Measurements from ENCODE around the gene STATH. TPM values are rescaled to one million over a fixed set of nuclear protein-coding genes. Genes with fewer than 3 reads are reported as not detected.

Gene STATH
- total and polyA plus RNA-seq, 2 of the 8 experiments (the other 6 are each of a cell fraction or from before 2014, with no cell fraction given): not detected

GRCh38 chr4:70027011-70027410 lies 31.2 kb downstream of the STATH start:
- H2BK15ac ChIP-seq (ENCODE audit: low read length): no peak overlapping the region
- no peaks in the 10 kb centered on the region for H3K27me3 ChIP-seq (replicated peaks in 1 of 4; ENCODE audit: control insufficient read depth in 3 of 4, extremely low read depth in 1 of 4, insufficient read depth in 3 of 4, low read length in 3 of 4)
- H3K79me2 ChIP-seq (ENCODE audit: control insufficient read depth in 1 of 2, insufficient read depth in 2 of 2, low read length in 2 of 2): no peaks in the 10 kb centered on the region
- DNase-seq (ENCODE audit: low read depth in 1 of 2, low spot score in 2 of 2) (no peak), FAIRE-seq (no peak)
- no peaks in the 10 kb centered on the region for H3K4me1 ChIP-seq (replicated peaks in 1 of 4; ENCODE audit: control insufficient read depth in 3 of 4, insufficient read depth in 4 of 4, low read length in 3 of 4)
- no peak overlapping the region for H3K27ac ChIP-seq (ENCODE audit: low read depth, low read length)
- no peak overlapping the region for H4K8ac ChIP-seq (ENCODE audit: extremely low read depth, insufficient read depth, low read length)
- CTCF ChIA-PET (ENCODE audit: partially characterized antibody): no interaction called here
- H2BK120ac ChIP-seq (replicated peaks; ENCODE audit: low read depth, low read length): no peak overlapping the region
- H2BK5ac ChIP-seq (ENCODE audit: low read depth, low read length): no peak overlapping the region
- no peak overlapping the region for H3K4ac ChIP-seq (replicated peaks; ENCODE audit: insufficient read length, low read depth, low read length)
- no peak overlapping the region for H3K23ac ChIP-seq (ENCODE audit: insufficient read length)
- POLR2A ChIA-PET (ENCODE audit: partially characterized antibody): no interaction called here
- H4K5ac ChIP-seq (ENCODE audit: insufficient read length, low read depth, low read length): no peak overlapping the region
- no peak overlapping the region for H2AFZ ChIP-seq (ENCODE audit: low read length)
- WGBS, 2 experiments (ENCODE audit: extremely low coverage in 1 of 2, insufficient coverage in 1 of 2, insufficient read length in 1 of 2, insufficient replicate concordance in 2 of 2, low coverage in 1 of 2, low lambda C conversion rate in 2 of 2, missing lambda C conversion rate in 1 of 2): 88% methylated on average over 5 of the region's 5 CpGs; no CpG with 5 or more reads in 1 of the 2 experiments
- no peaks in the 10 kb centered on the region for H3K36me3 ChIP-seq (ENCODE audit: control insufficient read depth in 2 of 4, insufficient read depth in 4 of 4, low read length in 3 of 4)
- H4K91ac ChIP-seq (replicated peaks; ENCODE audit: insufficient read length, low read length): no peak overlapping the region
- no peak overlapping the region for H2AK5ac ChIP-seq (ENCODE audit: low read depth, low read length)
- H3K23me2 ChIP-seq (ENCODE audit: low read depth, low read length): no peaks in the 10 kb centered on the region
- no peak overlapping the region for H2BK20ac ChIP-seq (ENCODE audit: low read length)
- no peak overlapping the region for H3K18ac ChIP-seq (ENCODE audit: extremely low read depth, low read length)
- H4K20me1 ChIP-seq (replicated peaks in 1 of 2; ENCODE audit: control insufficient read depth in 1 of 2, insufficient read depth in 2 of 2, low read length in 2 of 2): no peaks in the 10 kb centered on the region
- H3K4me3 ChIP-seq (ENCODE audit: extremely low read depth in 1 of 4, insufficient read depth in 2 of 4, low read depth in 3 of 4, low read length in 4 of 4): no peak overlapping the region
- no peak overlapping the region for H3K4me2 ChIP-seq (ENCODE audit: insufficient read depth in 1 of 2, low read depth in 2 of 2, low read length in 2 of 2)
- H3K14ac ChIP-seq (ENCODE audit: insufficient read length): no peak overlapping the region
- H3K9me3 ChIP-seq (ENCODE audit: insufficient read depth in 2 of 2, low read depth in 1 of 2, low read length in 1 of 2): no peaks in the 10 kb centered on the region
- no peak overlapping the region for H3K9ac ChIP-seq (replicated peaks in 1 of 4; ENCODE audit: extremely low read depth in 1 of 4, low read depth in 3 of 4, low read length in 3 of 4)
- H3K79me1 ChIP-seq (ENCODE audit: low read depth, low read length): no peaks in the 10 kb centered on the region
- H3K56ac ChIP-seq (replicated peaks; ENCODE audit: insufficient read length, low read depth, low read length): no peak overlapping the region
- no peak overlapping the region for H2BK12ac ChIP-seq (ENCODE audit: low read depth, low read length)
- TF ChIP-seq RAD21 (IDR thresholded peaks at IDR 0.05 in 1 of 2, conservative IDR thresholded peaks at IDR 0.05 in 1 of 2; ENCODE audit: low read depth in 2 of 2, low read length in 2 of 2): no peak
- TF ChIP-seq RNF2 (IDR thresholded peaks at IDR 0.05; ENCODE audit: borderline replicate concordance, low read depth, low read length, missing control alignments, poor library complexity, severe bottlenecking): no peak
- TF ChIP-seq BRCA1 (IDR thresholded peaks at IDR 0.05; ENCODE audit: low read depth, low read length): no peak
- TF ChIP-seq TBP (IDR thresholded peaks at IDR 0.05; ENCODE audit: low read depth, low read length): no peak
- no peak for TF ChIP-seq CTBP2 (IDR thresholded peaks at IDR 0.05; ENCODE audit: borderline replicate concordance, insufficient read depth, insufficient read length, low read length)
- no peak for TF ChIP-seq HDAC2 (IDR thresholded peaks at IDR 0.05; ENCODE audit: borderline replicate concordance in 1 of 2, low read depth in 2 of 2, low read length in 2 of 2)
- TF ChIP-seq YY1 (IDR thresholded peaks at IDR 0.05; ENCODE audit: low read depth, low read length): no peak
- no peak for TF ChIP-seq TAF7 (optimal IDR thresholded peaks at IDR 0.05; ENCODE audit: borderline replicate concordance, low read depth, low read length)
- no peak for TF ChIP-seq SUZ12 (IDR thresholded peaks at IDR 0.05; ENCODE audit: low read length)
- TF ChIP-seq EZH2 (IDR thresholded peaks at IDR 0.05; ENCODE audit: low read depth, low read length, severe bottlenecking): no peak
- no peak for TF ChIP-seq KDM1A (IDR thresholded peaks at IDR 0.05; ENCODE audit: borderline replicate concordance, low read length)
- no peak for TF ChIP-seq SIN3A (conservative IDR thresholded peaks at IDR 0.05 in 1 of 2, IDR thresholded peaks at IDR 0.05 in 1 of 2; ENCODE audit: low read depth in 1 of 2, low read length in 2 of 2)
- no peak for TF ChIP-seq TCF12 (IDR thresholded peaks at IDR 0.05; ENCODE audit: low read depth, low read length)
